Measurements from ENCODE around the gene RIPOR3.

The RIPOR3 gene

GRCh38 chr20:50567860-50568548, 123.3 kb downstream of the RIPOR3 start:
- DNase-seq: no peak

- DNase-seq: no peak
Observed at GRCh38 chr20:50565871-50566270, 125.5 kb downstream of the RIPOR3 start.

DNA sequence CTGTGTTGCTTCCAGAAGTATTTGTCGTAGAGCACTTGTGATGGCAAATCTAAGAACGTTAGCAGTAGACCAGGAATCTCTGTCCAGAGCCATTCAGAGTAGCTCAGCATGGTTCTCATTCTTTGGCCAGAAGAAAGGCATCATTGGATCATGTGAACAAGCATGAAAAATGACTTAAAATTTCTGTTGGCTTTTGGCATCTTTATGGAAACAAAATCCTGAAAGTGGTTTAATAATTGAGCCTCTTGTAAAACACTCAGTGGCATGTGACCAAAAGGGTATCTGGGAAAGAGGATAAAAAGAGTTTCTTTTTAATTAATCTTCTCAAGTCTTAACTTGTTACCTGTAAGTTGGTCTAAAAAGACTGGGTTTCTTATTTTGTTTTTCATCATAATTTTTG, 126.0 kb downstream of the RIPOR3 start:
- DNase-seq: no peak

DNA sequence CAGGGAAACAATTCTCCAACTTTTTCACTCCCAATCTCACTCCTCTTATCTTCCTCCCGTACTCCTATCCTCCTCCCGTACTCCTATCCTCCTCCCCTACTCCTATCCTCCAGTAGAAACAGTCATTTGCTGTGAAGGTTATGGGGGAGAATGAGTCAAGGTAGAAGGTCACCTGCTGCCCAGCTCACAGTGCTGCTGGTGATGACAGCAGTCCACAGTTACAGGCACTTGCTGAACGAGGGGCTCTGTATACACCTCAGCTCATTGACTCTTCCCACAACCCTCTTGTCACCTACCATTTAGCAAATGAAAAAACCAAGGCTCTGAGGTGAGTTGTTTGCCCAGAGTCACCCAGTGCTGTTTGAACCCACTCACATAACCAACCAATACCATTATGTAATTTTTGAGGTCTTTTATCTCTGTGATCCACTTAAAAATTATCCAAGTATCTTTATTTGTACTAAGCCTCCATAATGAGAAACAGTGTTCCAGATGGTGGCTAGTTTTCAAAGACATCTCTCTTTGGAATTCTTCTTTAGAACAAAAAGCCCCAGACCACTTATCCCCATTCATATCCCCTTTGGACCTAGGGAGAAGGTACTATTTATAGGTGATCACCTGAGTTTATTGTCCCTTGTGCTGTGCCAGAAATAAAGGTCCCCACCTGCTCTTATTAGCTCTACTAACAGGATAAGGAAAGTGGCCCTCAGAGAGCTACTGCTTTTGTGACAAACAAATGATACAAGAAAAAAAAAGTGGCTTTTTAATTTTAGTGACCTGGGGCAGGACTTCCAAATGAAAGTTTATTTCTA, 128.0 kb downstream of the RIPOR3 start:
- no peak for DNase-seq

GRCh38 chr20:50562262-50562701, 129.1 kb downstream of the RIPOR3 start:
- DNase-seq: no peak

GRCh38 chr20:50561379-50562078, 129.8 kb downstream of the RIPOR3 start:
- DNase-seq: no peak

GRCh38 chr20:50560867-50561266, 130.5 kb downstream of the RIPOR3 start:
- no peak for DNase-seq

- no peak for DNase-seq
Observed at GRCh38 chr20:50559856-50560638, 131.3 kb downstream of the RIPOR3 start.

GRCh38 chr20:50559149-50559548, 132.2 kb downstream of the RIPOR3 start:
- no peak for DNase-seq

DNA sequence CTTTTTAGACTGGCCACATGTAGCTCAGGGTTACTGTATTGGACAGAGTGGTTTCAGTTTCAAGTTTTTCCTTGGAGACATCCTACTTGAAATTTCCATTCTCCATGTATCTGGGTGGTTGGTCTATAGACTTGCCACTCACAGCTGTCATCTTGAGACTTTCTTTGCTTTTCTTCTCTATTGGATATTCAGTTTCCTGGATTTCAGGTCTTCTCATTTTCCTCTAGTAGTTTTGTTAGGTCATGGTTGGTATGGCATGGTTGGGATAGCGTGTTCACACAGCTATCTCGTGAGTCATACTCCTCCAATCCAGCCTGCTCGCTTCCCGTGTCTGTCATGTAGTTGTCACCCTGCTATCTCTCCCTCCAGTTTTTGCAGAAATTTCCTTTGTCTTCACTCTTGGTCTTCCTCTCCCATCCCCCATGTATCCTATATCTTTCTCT, 132.8 kb downstream of the RIPOR3 start:
- no peak for DNase-seq

GRCh38 chr20:50557549-50558134, 133.7 kb downstream of the RIPOR3 start:
- no peak for DNase-seq

GRCh38 chr20:50555662-50556061, 135.7 kb downstream of the RIPOR3 start:
- no peak for DNase-seq

- DNase-seq: no peak
Observed at GRCh38 chr20:50554694-50555579, 136.4 kb downstream of the RIPOR3 start.

DNA sequence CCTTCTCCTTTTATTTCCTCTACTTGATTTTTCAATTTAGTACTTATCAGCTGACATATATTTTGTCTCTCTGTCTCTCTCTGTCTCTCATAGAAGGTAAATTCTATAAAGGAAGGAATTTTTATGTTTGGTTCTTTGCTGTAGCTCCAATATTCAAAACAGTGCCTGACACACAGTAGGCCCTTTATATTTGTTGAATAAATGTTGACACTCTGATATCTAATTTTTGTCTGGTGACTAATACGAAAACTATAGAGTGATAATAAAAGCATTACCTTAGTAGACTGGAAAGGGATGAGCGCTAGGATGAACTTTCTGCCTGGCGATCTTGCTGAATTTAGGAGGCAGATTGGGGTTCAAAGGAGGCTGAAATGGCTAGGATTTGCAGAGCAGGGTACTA, 138.4 kb downstream of the RIPOR3 start:
- no peak for DNase-seq

GRCh38 chr20:50551288-50551687, 140.1 kb downstream of the RIPOR3 start:
- DNase-seq: no peak

DNA sequence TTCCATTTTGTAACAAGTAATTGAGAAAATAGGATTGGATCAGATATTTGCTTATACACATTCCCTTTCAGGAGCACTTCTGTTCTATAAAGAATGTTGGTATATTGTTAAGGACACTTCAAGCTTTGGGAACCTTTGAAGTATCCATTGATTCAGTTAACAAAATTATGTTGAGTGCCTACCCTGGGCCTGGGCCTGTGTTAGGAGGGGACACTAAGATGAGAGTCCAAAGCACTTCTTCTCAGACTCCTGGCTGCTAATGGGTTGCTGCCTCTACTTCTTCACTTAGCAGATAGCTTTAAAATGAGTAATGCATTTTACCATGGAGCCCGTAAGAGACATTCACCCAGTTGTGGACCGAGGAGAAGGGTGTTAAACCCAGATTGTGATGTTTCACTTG, 140.8 kb downstream of the RIPOR3 start:
- no peak for DNase-seq

- DNase-seq: no peak
Observed at GRCh38 chr20:50548396-50548795, 142.9 kb downstream of the RIPOR3 start.

DNA sequence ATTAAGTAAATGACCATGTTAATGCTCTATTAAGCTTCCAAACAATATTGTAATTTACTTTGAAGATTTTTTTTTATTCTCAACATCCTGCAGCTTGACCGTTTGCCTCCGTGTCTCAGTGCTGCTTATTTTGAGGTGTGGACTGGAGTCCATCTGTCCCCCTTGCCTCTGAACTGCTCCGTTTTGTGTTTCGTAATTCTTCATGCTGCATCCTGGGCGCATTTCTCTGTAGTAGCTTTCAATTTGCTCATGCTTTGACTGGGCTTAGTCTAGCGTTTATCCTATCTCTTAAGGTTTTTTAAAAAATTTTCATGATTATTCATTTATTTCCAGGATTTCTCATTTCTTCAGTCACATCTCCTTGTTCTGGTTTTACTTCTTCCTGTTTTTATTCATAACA, 143.4 kb downstream of the RIPOR3 start:
- no peak for DNase-seq

- DNase-seq: no peak
Observed at GRCh38 chr20:50546729-50547314, 144.5 kb downstream of the RIPOR3 start.

DNA sequence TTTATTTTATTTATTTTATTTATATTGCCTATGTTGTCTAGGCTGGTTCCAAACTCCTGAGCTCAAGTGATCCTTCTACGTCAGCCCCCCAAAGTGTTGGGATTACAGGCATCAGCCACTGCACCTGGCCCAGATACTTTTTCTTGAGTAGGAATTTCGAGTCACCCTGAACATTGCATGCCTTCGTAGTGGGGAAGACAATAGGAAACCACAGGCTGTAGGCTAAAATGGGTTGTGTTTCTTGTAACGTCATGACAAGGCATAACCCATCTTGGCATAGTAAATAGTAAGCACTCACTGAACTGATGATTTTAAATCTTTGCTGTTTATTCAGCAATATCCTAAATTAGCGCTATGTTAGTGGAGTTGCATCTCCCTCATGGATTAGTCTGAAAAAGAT, 146.2 kb downstream of the RIPOR3 start:
- DNase-seq: no peak

GRCh38 chr20:50543326-50543725, 148.0 kb downstream of the RIPOR3 start:
- DNase-seq: no peak

Data from GF-D8 (cell line).